Stimulated activated CD8-positive, alpha-beta memory T cell treated with anti-CD3 and anti-CD28 coated beads, Interleukin-15, amount 100 ng/mL, for 24 hours (primary cell): ENCODE results near the gene SHLD1.

Experiments used
- DNase-seq: peaks from one replicate; pipeline ENCODE4 v3.0.0-alpha.2; 2020; ENCODE audit warnings: low read depth

Gene SHLD1

GRCh38 chr20:5848711-5849505 is 98.7 kb downstream of the SHLD1 start:
- DNase-seq, result no peak

- DNase-seq, result no peak
Observed at GRCh38 chr20:5855939-5856338, 105.7 kb downstream of the SHLD1 start.

DNA sequence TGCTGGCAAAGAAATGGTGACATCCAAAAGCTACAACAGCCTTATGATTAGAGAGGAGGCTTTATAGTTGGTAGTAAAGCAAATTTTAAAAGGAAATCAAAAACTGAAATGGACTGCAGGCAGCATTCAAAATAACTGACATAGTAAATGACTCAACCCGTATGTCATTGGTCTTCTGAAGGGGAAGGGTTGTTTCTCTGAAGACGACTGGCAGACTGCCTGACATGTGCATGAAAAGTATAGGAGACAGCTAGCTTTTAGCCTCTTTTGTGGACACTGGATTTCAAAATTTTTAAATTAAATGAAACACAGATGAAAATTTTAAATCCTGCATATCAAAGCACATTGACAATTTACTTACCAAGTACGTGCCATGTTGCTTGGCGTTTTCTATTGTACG is 109.4 kb downstream of the SHLD1 start:
- no peak for DNase-seq

- DNase-seq, result no peak
Observed at GRCh38 chr20:5862703-5863039, 112.5 kb downstream of the SHLD1 start.

DNA sequence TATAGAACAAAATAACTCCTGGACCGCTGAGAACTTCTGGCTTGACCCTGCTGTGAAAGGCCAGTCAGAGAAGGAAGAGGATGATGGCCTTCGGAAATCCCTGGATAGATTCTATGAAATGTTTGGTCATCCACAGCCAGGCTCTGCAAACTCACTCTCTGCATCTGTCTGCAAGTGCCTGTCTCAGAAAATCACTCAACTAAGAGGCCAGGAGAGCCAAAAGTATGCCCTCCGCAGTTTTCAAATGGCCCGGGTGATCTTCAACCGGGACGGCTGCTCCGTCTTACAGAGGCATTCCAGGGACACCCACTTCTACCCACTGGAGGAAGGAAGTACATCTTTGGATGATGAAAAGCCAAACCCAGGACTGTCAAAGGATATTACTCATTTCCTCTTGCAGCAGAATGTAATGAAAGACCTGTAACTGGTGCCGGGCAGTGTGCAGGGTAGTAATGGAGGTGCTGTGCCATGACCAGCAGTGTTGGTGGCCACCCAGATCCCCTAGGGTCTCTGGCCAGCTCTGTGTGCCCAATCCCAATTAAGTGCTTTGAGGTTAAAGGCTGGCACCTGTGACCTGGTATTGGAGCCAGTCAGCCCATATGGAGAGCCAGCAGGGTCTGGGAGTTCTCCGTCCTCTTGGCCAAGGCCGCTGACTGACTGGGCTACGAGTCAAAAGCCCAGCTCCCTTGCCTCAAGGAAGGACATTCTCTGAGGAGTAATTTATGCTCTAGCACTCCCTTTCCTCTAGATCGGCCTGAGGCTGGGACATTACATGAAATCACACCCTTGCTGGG is 113.0 kb downstream of the SHLD1 start:
- no peak for DNase-seq

DNA sequence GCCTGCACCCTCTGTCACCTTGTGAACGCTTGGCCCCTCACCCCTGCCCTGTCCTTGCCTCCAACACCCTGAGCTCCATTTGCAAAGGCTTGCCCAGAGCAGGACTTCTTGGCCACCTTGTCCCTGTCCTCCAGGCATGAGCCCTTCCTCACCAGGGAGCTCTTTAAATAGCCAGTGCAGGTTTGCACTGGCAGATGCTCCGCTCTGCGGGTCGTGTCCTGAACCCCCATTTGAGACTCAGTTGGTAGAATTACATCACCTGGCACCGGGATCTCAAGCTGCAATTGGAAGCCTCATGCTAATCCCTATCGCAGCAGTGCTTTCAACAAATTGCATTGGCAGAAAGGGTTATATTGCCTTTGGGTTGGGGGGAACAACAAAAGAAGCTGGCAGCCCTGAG is 114.2 kb downstream of the SHLD1 start:
- no peak for DNase-seq

DNA sequence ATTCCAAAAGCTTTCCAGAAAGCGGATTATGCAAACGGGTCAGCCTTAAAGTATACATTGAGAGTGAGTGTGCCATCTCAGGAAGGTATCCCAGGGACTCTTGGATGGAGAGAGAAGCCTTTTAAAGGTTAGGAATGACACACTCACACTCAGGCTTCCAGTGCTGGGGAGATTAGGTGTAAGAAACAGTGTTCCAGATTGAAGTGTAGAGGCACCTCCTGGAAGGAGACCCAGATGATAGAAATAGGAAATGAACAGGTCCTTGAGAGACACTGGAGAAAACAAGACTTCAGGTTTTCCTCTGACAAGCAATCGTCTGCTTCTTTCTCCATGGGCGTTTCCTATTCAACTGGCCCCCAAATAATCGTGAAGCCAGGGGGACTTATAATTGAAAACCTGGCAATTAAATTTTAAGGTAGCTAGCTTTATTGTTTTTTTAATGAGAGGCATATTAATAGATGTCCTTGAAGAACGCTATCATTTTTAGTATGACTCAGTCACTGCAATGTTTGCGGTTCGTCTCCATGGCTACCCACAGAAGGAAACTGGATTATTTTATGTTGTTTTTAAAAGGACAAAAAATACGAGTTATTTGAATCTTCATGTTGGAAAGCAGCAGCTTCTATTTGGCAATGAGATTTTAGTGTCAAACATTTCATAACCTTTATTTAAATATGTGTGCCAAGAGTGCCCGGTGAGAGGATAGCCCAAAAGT is 114.8 kb downstream of the SHLD1 start:
- DNase-seq, result no peak

- DNase-seq, result no peak
Observed at GRCh38 chr20:5865604-5866003, 115.4 kb downstream of the SHLD1 start.

DNA sequence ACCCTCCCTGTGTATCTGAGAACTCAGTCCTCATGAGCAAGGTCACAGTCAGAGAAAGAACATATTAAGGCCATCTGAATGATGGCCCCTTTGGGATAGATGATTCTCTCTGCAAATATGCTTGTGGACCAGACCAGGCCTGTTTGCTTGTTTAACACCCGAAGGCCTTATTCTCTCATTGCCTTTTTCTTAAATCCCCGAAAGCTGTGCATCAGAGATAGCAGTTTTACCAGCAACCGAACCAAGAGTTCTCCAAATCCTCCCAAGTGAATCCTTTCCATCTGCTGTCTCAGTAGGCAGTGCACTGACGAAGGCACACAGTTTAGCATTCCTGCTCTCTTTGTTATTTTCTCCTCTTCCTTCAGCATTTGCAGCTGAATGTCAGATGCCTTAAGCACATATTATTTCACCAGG is 120.4 kb downstream of the SHLD1 start:
- no peak for DNase-seq

DNA sequence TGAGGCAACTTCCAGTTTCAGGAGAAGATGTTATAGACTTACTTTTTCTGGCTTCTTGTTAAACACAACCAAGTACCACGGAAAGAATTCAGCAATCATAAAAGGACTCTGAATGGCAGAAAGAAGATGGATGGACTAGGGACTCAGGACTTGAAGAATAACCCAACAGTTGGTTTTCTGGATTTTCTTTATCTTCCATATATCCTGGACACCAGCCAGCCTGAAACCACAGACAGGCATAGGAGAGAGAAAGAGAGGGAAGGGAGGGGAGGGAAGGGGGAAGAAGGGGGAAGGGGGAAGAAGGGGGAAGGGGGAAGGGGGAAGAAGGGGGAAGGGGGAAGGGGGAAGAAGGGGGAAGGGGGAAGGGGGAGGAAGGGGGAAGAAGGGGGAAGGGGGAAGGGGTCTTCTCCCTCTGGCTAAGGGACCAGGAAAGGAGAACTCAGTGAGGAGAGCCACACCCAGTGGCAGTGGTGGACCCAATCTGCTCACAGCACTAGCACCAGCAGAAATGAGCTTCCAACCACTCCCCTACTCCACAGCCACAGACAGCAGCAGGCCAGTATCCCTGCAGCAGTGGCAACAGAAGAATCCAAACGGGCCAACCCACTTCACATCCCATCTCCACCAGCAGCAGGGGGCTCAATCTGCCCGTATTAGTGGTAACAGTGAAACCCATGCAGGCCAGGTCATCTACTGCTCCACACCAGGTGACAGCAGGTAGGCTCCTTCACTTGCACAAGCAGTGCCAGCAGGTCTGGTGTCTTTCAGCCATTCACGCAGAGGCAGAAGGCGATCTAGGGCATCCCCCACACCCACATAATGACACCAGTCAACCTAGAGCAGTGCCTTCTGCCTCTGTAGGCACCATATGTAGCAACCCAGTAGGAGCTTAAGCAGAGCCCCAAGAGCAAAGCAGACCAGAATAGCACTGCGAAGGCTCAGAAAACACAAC is 121.5 kb downstream of the SHLD1 start:
- no peak for DNase-seq

DNA sequence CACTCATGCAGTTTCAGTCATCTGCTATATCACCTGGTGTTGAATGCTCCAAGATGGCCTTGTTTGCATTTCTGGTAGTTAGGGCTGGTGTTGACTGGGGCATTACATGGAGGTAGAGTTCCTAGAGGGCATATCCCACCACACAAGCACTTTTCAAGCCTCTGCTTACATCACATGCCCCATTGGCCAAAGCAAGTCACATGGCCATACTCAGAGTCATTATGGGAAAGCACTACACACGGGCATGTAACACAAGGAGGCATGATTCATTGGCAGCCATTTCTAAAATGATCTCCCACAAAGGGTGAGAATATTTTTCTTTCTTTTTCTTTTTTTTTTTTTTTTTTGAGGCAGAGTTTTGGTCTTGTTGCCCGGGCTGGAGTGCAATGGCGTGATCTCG is 126.9 kb downstream of the SHLD1 start:
- no peak for DNase-seq

- no peak for DNase-seq
Observed at GRCh38 chr20:5880326-5880725, 130.1 kb downstream of the SHLD1 start.

GRCh38 chr20:5881703-5882102 is 131.5 kb downstream of the SHLD1 start:
- DNase-seq, result no peak

GRCh38 chr20:5882166-5882565 is 132.0 kb downstream of the SHLD1 start:
- no peak for DNase-seq

GRCh38 chr20:5884465-5885335 is 134.5 kb downstream of the SHLD1 start:
- no peak for DNase-seq

DNA sequence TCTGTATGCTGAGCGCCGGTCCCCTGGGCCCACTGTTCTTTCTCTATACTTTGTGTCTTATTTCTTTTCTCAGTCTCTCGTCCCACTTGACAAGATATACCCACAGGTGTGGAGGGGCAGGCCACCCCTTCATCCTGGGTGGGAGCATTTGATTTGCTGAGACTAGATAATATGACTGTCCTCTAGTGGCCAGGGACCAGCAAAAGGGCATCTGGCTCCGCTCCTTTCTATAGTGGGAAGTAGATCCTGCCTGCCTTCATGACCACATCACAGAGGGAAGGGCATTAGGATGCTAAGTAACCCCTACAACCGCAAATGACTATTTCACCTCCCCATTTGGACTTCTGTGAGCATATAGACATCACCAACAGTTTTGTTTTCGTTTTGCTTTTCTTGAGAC is 135.7 kb downstream of the SHLD1 start:
- DNase-seq, result no peak

DNA sequence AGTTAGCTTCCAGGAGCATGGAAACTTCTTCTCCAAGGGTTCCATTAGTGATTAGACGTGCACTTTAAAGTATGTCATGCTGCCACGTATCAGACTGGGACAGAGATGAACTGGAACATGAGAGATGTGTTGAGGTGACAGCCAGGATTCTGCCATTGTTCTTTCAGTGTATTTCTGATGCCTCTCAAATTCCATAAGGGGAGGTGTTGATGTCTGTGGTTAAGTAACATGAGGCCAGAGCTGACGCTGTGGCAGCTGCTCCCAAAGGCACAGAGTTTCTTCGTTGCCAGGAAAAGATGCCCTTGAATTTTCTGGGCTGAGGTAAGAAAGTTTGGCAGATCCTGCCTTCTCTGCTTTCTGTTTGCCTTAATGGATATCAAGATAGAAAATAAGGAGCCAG is 136.6 kb downstream of the SHLD1 start:
- no peak for DNase-seq

- DNase-seq, result no peak
Observed at GRCh38 chr20:5887386-5887785, 137.2 kb downstream of the SHLD1 start.

DNA sequence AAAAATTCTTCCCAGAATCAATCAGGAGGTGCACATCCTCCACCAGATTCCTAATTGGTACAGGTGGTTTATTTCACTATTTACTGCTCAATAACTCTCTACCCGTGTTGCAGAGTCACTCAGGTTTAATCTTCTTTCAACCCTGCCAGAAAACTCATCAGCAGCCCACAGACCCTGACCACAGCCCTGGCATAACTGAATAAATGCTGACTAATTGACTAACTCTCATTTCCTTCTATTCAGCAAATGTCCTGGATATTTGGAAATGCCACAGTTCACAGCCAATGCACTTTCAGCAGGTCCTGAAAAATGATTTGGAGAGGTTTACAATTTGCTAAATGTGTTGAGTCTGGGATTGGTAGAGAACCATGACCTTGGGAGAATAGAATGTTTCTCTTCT is 137.8 kb downstream of the SHLD1 start:
- no peak for DNase-seq

DNA sequence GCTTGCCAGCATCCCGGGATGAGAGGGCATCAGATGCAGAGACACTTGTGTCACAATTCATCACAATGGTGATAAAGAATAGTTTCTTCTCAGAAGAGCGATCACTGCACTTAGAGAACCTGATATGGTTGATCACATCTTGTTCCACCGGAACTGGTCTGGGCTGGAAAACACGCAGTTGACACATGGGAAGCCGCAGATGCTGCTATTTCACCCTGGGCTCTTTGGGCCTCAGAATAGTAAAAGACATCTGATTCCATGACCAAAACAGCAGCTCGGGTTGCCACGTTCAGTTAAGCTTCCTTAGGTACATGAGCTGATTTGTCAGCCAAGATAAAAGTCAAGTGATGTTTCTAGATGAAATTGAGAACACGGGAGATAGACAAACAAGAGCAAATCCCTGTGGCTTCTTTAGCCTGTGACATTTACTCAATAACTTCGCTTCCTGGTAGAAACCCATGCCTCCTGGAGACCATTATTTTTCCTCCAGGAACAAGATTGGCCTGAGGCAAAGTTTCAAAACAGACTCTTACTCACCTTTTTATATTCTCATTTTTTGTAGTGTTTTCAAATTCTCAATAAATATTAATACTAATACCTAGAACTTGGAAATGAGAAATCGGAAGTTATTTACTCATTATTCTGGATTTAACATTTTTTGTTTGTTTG is 140.7 kb downstream of the SHLD1 start:
- no peak for DNase-seq
